HepG2 (cell line): ENCODE data around the gene VSIG2. TPM values are rescaled to one million over a fixed set of nuclear protein-coding genes. Genes with fewer than 3 reads are reported as not detected.

Experiments used
- ATAC-seq: fragments of 200-7000 bp; cut with Tn5 transposase; 3 replicates; pipeline ENCODE4 v1.9.1; 2020; ENCODE audit warnings: mild to moderate bottlenecking, moderate library complexity
- BruUV-seq: library from RNA; stranded (reverse); fragments of 400-500 nt; replicated peaks from 2 replicates; lab custom pipeline; 2021; lab: Mats Ljungman, UMichigan
- CTCF ChIA-PET: fragments of 300-600 bp; formaldehyde crosslinking; extraction: SDS; loops from one replicate; lab custom pipeline; 2021; ENCODE audit warnings: low total read pairs, inconsistent platforms, low intra/inter-chr PET ratio; lab: Yijun Ruan, JAX
- POLR2A ChIA-PET: fragments of 350-600 bp; sonication (Branson Sonifier 250); formaldehyde crosslinking; loops from one replicate; lab custom pipeline; 2020; ENCODE audit warnings: antibody characterized with exemption, inconsistent platforms; lab: Yijun Ruan, JAX
- DNase-seq: peaks from one replicate; pipeline ENCODE4 v3.0.0-alpha.2; 2015; ENCODE audit warnings: low spot score
- FAIRE-seq: peaks from 3 replicates; lab custom pipeline; 2011; peaks lifted over from hg19 to GRCh38; lab: Jason Lieb, UNC
- H2AFZ ChIP-seq: one replicate; pipeline ENCODE4 v1.6.1; 2011; ENCODE audit warnings: low read length, inconsistent platforms
- H3K27ac ChIP-seq: fragments of 300-600 bp; 3 replicates; pipeline ENCODE4 v1.8.0; 2011; ENCODE audit warnings: mixed run types, mild to moderate bottlenecking, mixed read lengths, low read length, inconsistent platforms; ENCODE audit not compliant: insufficient read depth; ENCODE audit errors: extremely low read length
- H3K27me3 ChIP-seq, 2 experiments: fragments of 200-600 bp in 1 of 2; 2 replicates in 1 of 2; 3 replicates in 1 of 2; pipeline versions ENCODE4 v1.6.0 to v1.8.0; 2011; ENCODE audit warnings: low read length in 2 of 2, mild to moderate bottlenecking in 2 of 2, moderate library complexity in 2 of 2, inconsistent platforms in 1 of 2; ENCODE audit not compliant: insufficient read depth in 2 of 2, control insufficient read depth in 1 of 2
- H3K36me3 ChIP-seq, 2 experiments: fragments of 200-600 bp in 1 of 2; replicated peaks in 1 of 2; 2 replicates in 1 of 2; 3 replicates in 1 of 2; pipeline versions ENCODE4 v1.5.1 to v1.8.0; 2011; ENCODE audit warnings: low read length in 2 of 2, inconsistent platforms in 1 of 2; ENCODE audit not compliant: insufficient read depth in 2 of 2, control insufficient read depth in 1 of 2
- H3K4me1 ChIP-seq: 2 replicates; pipeline ENCODE4 v1.5.1; 2012; ENCODE audit warnings: low read length, inconsistent platforms; ENCODE audit not compliant: insufficient read depth
- H3K4me2 ChIP-seq: 2 replicates; pipeline ENCODE4 v1.6.0; 2011; ENCODE audit warnings: low read depth, low read length, inconsistent platforms
- H3K4me3 ChIP-seq, 3 experiments: fragments of 200-600 bp in 1 of 3; sonication (generic), shearing (Covaris generic) in 1 of 3; replicated peaks in 1 of 3; 2 replicates each; pipeline ENCODE4 v1.5.1; 2011 to 2016; ENCODE audit warnings: low read length in 3 of 3, inconsistent platforms in 2 of 3, low read depth in 2 of 3, mild to moderate bottlenecking in 2 of 3, control low read depth in 1 of 3, mixed read lengths in 1 of 3; ENCODE audit not compliant: insufficient read depth in 1 of 3
- H3K79me2 ChIP-seq: one replicate; pipeline ENCODE4 v1.6.1; 2011; ENCODE audit warnings: low read length, inconsistent platforms; ENCODE audit not compliant: insufficient read depth
- H3K9ac ChIP-seq: 2 replicates; pipeline ENCODE4 v1.6.0; 2011; ENCODE audit warnings: mild to moderate bottlenecking, low read depth, low read length, inconsistent platforms; ENCODE audit not compliant: insufficient read depth
- H3K9me3 ChIP-seq: 2 replicates; pipeline ENCODE4 v1.5.1; 2012; ENCODE audit warnings: mild to moderate bottlenecking, low read length
- H4K20me1 ChIP-seq: 2 replicates; pipeline ENCODE4 v1.6.0; 2011; ENCODE audit warnings: inconsistent platforms, mild to moderate bottlenecking, low read length, moderate library complexity; ENCODE audit not compliant: insufficient read depth
- FOSL1 ChIP-seq: sonication (generic); formaldehyde crosslinking; IDR thresholded peaks from 2 replicates; pipeline ENCODE4 v1.9.0; 2021; ENCODE audit warnings: missing genetic modification reagents, borderline replicate concordance
- NFE2 ChIP-seq: sonication (generic); formaldehyde crosslinking; IDR thresholded peaks from 2 replicates; pipeline ENCODE4 v1.4.0; 2020; ENCODE audit warnings: missing genetic modification reagents
- NFYB ChIP-seq: sonication (generic); formaldehyde crosslinking; IDR thresholded peaks from 2 replicates; pipeline ENCODE4 v1.4.0; 2020; ENCODE audit warnings: missing genetic modification reagents
- PAF1 ChIP-seq: IDR thresholded peaks from 2 replicates; pipeline ENCODE4 v1.6.1; 2016; ENCODE audit warnings: missing genetic modification reagents, missing compliant biosample characterization
- SPEN ChIP-seq: sonication (generic); formaldehyde crosslinking; IDR thresholded peaks from 2 replicates; pipeline ENCODE4 v1.5.1; 2020; ENCODE audit warnings: low read depth, mild to moderate bottlenecking, missing genetic modification reagents
- TRIM24 ChIP-seq: sonication (generic); formaldehyde crosslinking; IDR thresholded peaks from 2 replicates; pipeline ENCODE4 v1.8.0; 2022; ENCODE audit warnings: mild to moderate bottlenecking, missing genetic modification reagents
- ZBTB38 ChIP-seq: sonication (generic); formaldehyde crosslinking; IDR thresholded peaks from 2 replicates; pipeline ENCODE4 v1.5.1; 2020; ENCODE audit warnings: mild to moderate bottlenecking, missing genetic modification reagents
- ZBTB44 ChIP-seq: sonication (generic); formaldehyde crosslinking; IDR thresholded peaks from 2 replicates; pipeline ENCODE4 v1.4.0; 2020; ENCODE audit warnings: missing genetic modification reagents
- ZEB1 ChIP-seq: IDR thresholded peaks from 2 replicates; pipeline ENCODE4 v1.6.1; 2012; ENCODE audit warnings: mild to moderate bottlenecking, low read depth, inconsistent platforms; ENCODE audit not compliant: insufficient replicate concordance
- ZNF512B ChIP-seq: sonication (generic); formaldehyde crosslinking; IDR thresholded peaks from 2 replicates; pipeline ENCODE4 v1.5.1; 2020; ENCODE audit warnings: missing genetic modification reagents, mild to moderate bottlenecking, borderline replicate concordance
- ZNF609 ChIP-seq: sonication (generic); formaldehyde crosslinking; IDR thresholded peaks from 2 replicates; pipeline ENCODE4 v1.4.0; 2020; ENCODE audit warnings: mild to moderate bottlenecking, missing genetic modification reagents, borderline replicate concordance
- ZSCAN29 ChIP-seq: sonication (generic); formaldehyde crosslinking; conservative IDR thresholded peaks from 2 replicates; pipeline ENCODE4 v1.4.0; 2020; ENCODE audit warnings: mild to moderate bottlenecking, missing genetic modification reagents
- WGBS: methylation state at CpG from one replicate; pipeline ENCODE4 v1.1.6; 2017; ENCODE audit warnings: low lambda C conversion rate; 5-methylcytosine and 5-hydroxymethylcytosine counted together
- in situ Hi-C: cut with HindIII; loops from 2 replicates; pipeline ENCODE4 v1.10.0; 2017; ENCODE audit warnings: low pct_unique_long_range_greater_than_20kb; ENCODE audit not compliant: extremely low pct_ligation_motif_present
- intact Hi-C: fragments of 100-400 bp; cut with micrococcal nuclease; formaldehyde crosslinking; loops from one replicate; pipeline ENCODE4 v1.10.0; 2022; ENCODE audit not compliant: unreplicated experiment
- polyA plus RNA-seq, 8 experiments: library from polyadenylated mRNA; depleted of rRNA in 3 of 8; stranded (reverse) in 7 of 8; unstranded in 1 of 8; fragments of >200 nt; fragmentation: Illumina TruSeq in 4 of 8; extraction: Trizol in 4 of 8; gene quantifications; 2 replicates each; pipeline versions ENCODE4 v1.2.1 to v1.2.3, GENCODE V29; 2011 to 2016; ENCODE audit warnings: low read depth in 4 of 8, missing spikeins in 1 of 8, mixed read lengths in 1 of 8; ENCODE audit not compliant: insufficient read depth in 1 of 8
- total RNA-seq, 5 experiments: library from RNA; depleted of rRNA; stranded (reverse); fragments of >200 nt; fragmentation: Illumina TruSeq; extraction: Trizol; gene quantifications; 2 replicates each; pipeline ENCODE4 v1.2.3, GENCODE V29; 2016; ENCODE audit warnings: low read depth in 1 of 5

The VSIG2 gene
- total and polyA plus RNA-seq, 2 of the 13 experiments (the other 11 are each of a cell fraction or from before 2014, with no cell fraction given), result 0.80 to 2.7 TPM

- Histone ChIP-seq H3K9ac (no peak overlapping the region), H3K4me3 (no peak overlapping the region), H2AFZ (no peak overlapping the region)
- DNase-seq (no peak), FAIRE-seq (no peak)
- POLR2A ChIA-PET, result no interaction called here
- no peak for TF ChIP-seq ZSCAN29 (CRISPR knock-in tag)
- TF ChIP-seq NFYB (CRISPR knock-in tag), result no peak
- no peak for TF ChIP-seq TRIM24
- no peak for TF ChIP-seq ZNF512B (CRISPR knock-in tag)
- TF ChIP-seq ZBTB38 (CRISPR knock-in tag), result no peak
- TF ChIP-seq ZBTB44, result no peak
- TF ChIP-seq ZEB1, result no peak
- TF ChIP-seq NFE2 (CRISPR knock-in tag), result no peak
- no peak for TF ChIP-seq ZNF609
- no peak for TF ChIP-seq FOSL1 (CRISPR knock-in tag)
- no peak for TF ChIP-seq PAF1 (CRISPR knock-in tag)
- TF ChIP-seq SPEN, result no peak
- TF ChIP-seq, all 625 proteins: peak for 0
- intact Hi-C loops (no loop called here), in situ Hi-C loops (no loop called here)
- no peaks in the 10 kb centered on the region for H3K79me2 ChIP-seq
- no peak for ATAC-seq
- no peaks in the 10 kb centered on the region for H3K36me3 ChIP-seq
- peaks cover 59% of the 10 kb centered on the region for H3K4me1 ChIP-seq
- H4K20me1 ChIP-seq, result no peaks in the 10 kb centered on the region
- no peak overlapping the region for H3K4me2 ChIP-seq
- no TSS peak for BruUV-seq
- CTCF ChIA-PET, result no interaction called here
- H3K9me3 ChIP-seq, result no peaks in the 10 kb centered on the region
- peaks cover 0 to 38% of the 10 kb centered on the region in 2 experiments; a peak in 4 of 5 replicates for H3K27me3 ChIP-seq
- no peak overlapping the region for H3K27ac ChIP-seq
- whole genome bisulfite sequencing, result 84% methylated on average over 7 of the region's 7 CpGs
These were observed 1.6 kb upstream of the VSIG2 start for GRCh38 chr11:124753624-124754023.
